CD4-positive, alpha-beta T cell (primary cell): ENCODE results near the gene TBCB. TPM values are rescaled to one million over a fixed set of nuclear protein-coding genes. Genes with fewer than 3 reads are reported as not detected.

Experiments
- ATAC-seq: fragments of 200-7000 bp; cut with Tn5 transposase; one replicate; pipeline ENCODE4 v1.10.0; 2022; ENCODE audit warnings: mild to moderate bottlenecking; ENCODE audit not compliant: poor library complexity
- CTCF ChIA-PET: fragments of 350-600 bp; sonication (Branson Sonifier 250); formaldehyde crosslinking; loops from one replicate; lab custom pipeline; 2021; ENCODE audit warnings: antibody characterized with exemption, inconsistent platforms; lab: Charles Lee
- POLR2A ChIA-PET: fragments of 350-600 bp; sonication (Branson Sonifier 250); formaldehyde crosslinking; loops from one replicate; lab custom pipeline; 2021; ENCODE audit warnings: antibody characterized with exemption, inconsistent platforms; lab: Charles Lee
- DNase-seq, 14 experiments: peaks; one replicate each; pipeline ENCODE4 v3.0.0-alpha.2; 2013 to 2020; ENCODE audit warnings: mixed read lengths in 2 of 14
- H3K27ac ChIP-seq, 2 donors: one replicate each; pipeline versions ENCODE4 v1.5.1 to v1.7.0; 2013; ENCODE audit warnings: low read length in 2 of 2, low read depth in 1 of 2, mild to moderate bottlenecking in 1 of 2
- H3K27me3 ChIP-seq, 2 experiments: 1 replicate in 1 of 2; 2 replicates in 1 of 2; pipeline versions ENCODE4 v1.6.1 to v1.7.0; 2013; ENCODE audit warnings: low read length in 2 of 2, control low read depth in 1 of 2, mild to moderate bottlenecking in 1 of 2, moderate library complexity in 1 of 2; ENCODE audit not compliant: insufficient read depth in 2 of 2, control insufficient read depth in 1 of 2
- H3K36me3 ChIP-seq: one replicate; pipeline ENCODE4 v1.6.1; 2013; ENCODE audit warnings: low read length, control low read depth; ENCODE audit not compliant: insufficient read depth
- H3K4me1 ChIP-seq: one replicate; pipeline ENCODE4 v1.6.1; 2013; ENCODE audit warnings: low read length, control low read depth; ENCODE audit not compliant: insufficient read depth
- H3K4me3 ChIP-seq: one replicate; pipeline ENCODE4 v1.5.1; 2013; ENCODE audit warnings: mild to moderate bottlenecking, low read length, moderate library complexity
- H3K9me3 ChIP-seq, 2 experiments: 1 replicate in 1 of 2; 2 replicates in 1 of 2; pipeline versions ENCODE4 v1.6.1 to v1.7.0; 2013; ENCODE audit warnings: low read length in 2 of 2, mild to moderate bottlenecking in 2 of 2, control low read depth in 1 of 2, moderate library complexity in 1 of 2; ENCODE audit not compliant: control insufficient read depth in 1 of 2, insufficient read depth in 1 of 2
- H3K27ac Mint-ChIP-seq: one replicate; pipeline ENCODE4 v1.8.0; 2020; ENCODE audit warnings: mixed read lengths
- H3K27me3 Mint-ChIP-seq: one replicate; pipeline ENCODE4 v1.8.0; 2021; ENCODE audit warnings: mixed read lengths
- H3K36me3 Mint-ChIP-seq: one replicate; pipeline ENCODE4 v1.8.0; 2021; ENCODE audit warnings: low read depth, mixed read lengths
- H3K4me1 Mint-ChIP-seq: one replicate; pipeline ENCODE4 v1.8.0; 2021; ENCODE audit warnings: low read depth, mixed read lengths
- H3K4me3 Mint-ChIP-seq: one replicate; pipeline ENCODE4 v1.8.0; 2020; ENCODE audit warnings: mild to moderate bottlenecking, mixed read lengths
- H3K9me3 Mint-ChIP-seq: one replicate; pipeline ENCODE4 v1.8.0; 2020; ENCODE audit warnings: mixed read lengths
- intact Hi-C, 2 experiments: fragments of 100-400 bp; cut with DNase I in 1 of 2; cut with micrococcal nuclease in 1 of 2; formaldehyde crosslinking; loops; one replicate each; pipeline versions ENCODE4 v1.15.1 to v1.9.0; 2023 to 2025; cut with DNase I, micrococcal nuclease
- total RNA-seq, 174 experiments: library from RNA in 2 of 174; stranded (reverse) in 2 of 174; gene quantifications; one replicate each; pipeline ENCODE4 v1.2.3 and lab custom pipeline; 2021 to 2026
- TF ChIP-seq, protein P1 (sequence below): fragments of 200-600 bp; IDR thresholded peaks from one replicate; pipeline ENCODE4 v1.8.0; 2022; ENCODE audit warnings: antibody characterized with exemption, mild to moderate bottlenecking

TBCB gene
- total RNA-seq, 2 experiments from 2014 or later = 67.5 to 68.0 TPM

DNA sequence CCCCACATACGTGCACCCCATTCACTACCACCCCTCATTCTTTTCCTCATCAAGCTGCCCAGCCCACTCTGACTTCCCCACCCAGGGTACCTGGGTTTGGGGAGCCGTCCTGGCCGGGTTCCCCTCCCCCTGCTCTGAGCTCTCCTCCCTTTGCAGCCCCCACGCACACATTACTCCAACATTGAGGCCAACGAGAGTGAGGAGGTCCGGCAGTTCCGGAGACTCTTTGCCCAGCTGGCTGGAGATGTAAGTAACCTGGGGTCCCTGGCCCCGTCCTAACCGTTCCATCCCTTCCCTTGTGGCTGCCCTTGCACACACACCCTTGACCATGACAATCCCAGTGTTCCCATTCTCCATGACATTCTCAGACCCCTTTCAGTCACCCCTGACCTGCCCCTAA is 27.2 kb downstream of the TBCB start:
- no peaks in the 10 kb centered on the region for H3K27me3 ChIP-seq
- Mint-ChIP-seq H3K27ac (peak overlapping the region; percentile 52), H3K27me3 (no peaks in the 10 kb centered on the region), H3K36me3 (peaks cover 67% of the 10 kb centered on the region), H3K4me3 (peak overlapping the region; percentile 79), H3K4me1 (peaks cover 18% of the 10 kb centered on the region), H3K9me3 (no peaks in the 10 kb centered on the region)
- H3K4me3 ChIP-seq = no peak overlapping the region
- ATAC-seq (no peak), DNase-seq (no peak)
- TF ChIP-seq, protein P1, sequence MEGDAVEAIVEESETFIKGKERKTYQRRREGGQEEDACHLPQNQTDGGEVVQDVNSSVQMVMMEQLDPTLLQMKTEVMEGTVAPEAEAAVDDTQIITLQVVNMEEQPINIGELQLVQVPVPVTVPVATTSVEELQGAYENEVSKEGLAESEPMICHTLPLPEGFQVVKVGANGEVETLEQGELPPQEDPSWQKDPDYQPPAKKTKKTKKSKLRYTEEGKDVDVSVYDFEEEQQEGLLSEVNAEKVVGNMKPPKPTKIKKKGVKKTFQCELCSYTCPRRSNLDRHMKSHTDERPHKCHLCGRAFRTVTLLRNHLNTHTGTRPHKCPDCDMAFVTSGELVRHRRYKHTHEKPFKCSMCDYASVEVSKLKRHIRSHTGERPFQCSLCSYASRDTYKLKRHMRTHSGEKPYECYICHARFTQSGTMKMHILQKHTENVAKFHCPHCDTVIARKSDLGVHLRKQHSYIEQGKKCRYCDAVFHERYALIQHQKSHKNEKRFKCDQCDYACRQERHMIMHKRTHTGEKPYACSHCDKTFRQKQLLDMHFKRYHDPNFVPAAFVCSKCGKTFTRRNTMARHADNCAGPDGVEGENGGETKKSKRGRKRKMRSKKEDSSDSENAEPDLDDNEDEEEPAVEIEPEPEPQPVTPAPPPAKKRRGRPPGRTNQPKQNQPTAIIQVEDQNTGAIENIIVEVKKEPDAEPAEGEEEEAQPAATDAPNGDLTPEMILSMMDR = no peak
- no peaks in the 10 kb centered on the region for H3K9me3 ChIP-seq
- ChIA-PET CTCF (no interaction called here), POLR2A (interaction anchor here (0.7 kb wide), 1 partner anchor 14 kb away, joined by 3 read pairs; no protein-coding TSS in a partner anchor)
- no peak overlapping the region for H3K27ac ChIP-seq
- intact Hi-C loops = loop anchor here in 1 of 2 experiments (5.0 kb wide), 1 partner anchor 70 kb away; the partner anchor contains the start of gene ZNF565
- peaks cover 19% of the 10 kb centered on the region for H3K4me1 ChIP-seq
- H3K36me3 ChIP-seq = peaks cover 42% of the 10 kb centered on the region

DNA sequence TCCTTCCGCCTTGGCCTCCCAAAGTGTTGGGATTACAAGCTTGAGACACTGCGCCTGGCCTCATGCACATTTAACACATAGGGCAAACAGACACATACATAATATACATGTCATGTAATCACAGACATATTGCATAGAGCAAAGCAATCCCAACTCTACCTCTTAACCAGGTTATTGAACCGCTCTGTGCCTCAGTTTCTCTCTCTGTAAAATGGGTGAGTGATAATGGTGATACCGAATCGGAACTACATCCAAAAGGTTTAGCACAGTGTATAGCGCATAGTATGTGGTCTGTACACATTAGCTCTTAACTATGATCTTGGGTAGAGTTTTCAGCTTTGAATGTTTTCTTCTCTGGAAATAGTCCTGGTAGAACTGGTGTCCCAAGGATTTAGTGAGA is 29.4 kb downstream of the TBCB start:
- peaks cover 13% of the 10 kb centered on the region for H3K4me1 ChIP-seq
- Mint-ChIP-seq H3K4me3 (no peak overlapping the region), H3K36me3 (peaks cover 84% of the 10 kb centered on the region), H3K27me3 (no peaks in the 10 kb centered on the region), H3K4me1 (peaks cover 14% of the 10 kb centered on the region), H3K27ac (no peak overlapping the region), H3K9me3 (no peaks in the 10 kb centered on the region)
- H3K36me3 ChIP-seq = peaks cover 59% of the 10 kb centered on the region
- H3K4me3 ChIP-seq = no peak overlapping the region
- intact Hi-C loops = loop anchor here in 1 of 2 experiments (5.0 kb wide), 1 partner anchor 68 kb away; the partner anchor contains the start of gene ZNF565
- no peaks in the 10 kb centered on the region for H3K27me3 ChIP-seq
- DNase-seq (no peak), ATAC-seq (no peak)
- H3K27ac ChIP-seq = no peak overlapping the region
- no peaks in the 10 kb centered on the region for H3K9me3 ChIP-seq
- TF ChIP-seq, protein P1 = no peak
- POLR2A ChIA-PET = no interaction called here
- CTCF ChIA-PET = no interaction called here

DNA sequence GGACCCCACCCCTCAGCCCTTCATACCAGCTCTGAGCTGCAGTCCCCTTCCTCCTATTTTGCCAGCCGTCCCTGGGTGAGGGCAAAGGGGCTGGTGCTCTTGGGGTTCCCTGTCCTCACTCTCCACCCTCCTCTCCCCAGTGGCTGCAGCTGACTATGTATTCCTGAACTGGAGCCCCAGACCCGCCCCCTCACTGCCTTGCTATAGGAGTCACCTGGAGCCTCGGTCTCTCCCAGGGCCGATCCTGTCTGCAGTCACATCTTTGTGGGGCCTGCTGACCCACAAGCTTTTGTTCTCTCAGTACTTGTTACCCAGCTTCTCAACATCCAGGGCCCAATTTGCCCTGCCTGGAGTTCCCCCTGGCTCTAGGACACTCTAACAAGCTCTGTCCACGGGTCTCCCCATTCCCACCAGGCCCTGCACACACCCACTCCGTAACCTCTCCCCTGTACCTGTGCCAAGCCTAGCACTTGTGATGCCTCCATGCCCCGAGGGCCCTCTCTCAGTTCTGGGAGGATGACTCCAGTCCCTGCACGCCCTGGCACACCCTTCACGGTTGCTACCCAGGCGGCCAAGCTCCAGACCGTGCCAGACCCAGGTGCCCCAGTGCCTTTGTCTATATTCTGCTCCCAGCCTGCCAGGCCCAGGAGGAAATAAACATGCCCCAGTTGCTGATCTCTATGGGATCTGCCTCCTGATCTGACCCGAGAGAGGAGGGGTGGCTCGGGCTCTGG is 34.6 kb downstream of the TBCB start:
- Mint-ChIP-seq H3K27ac (no peak overlapping the region), H3K9me3 (no peaks in the 10 kb centered on the region), H3K27me3 (no peaks in the 10 kb centered on the region), H3K36me3 (peaks cover 61% of the 10 kb centered on the region), H3K4me1 (no peaks in the 10 kb centered on the region), H3K4me3 (no peak overlapping the region)
- ATAC-seq (no peak), DNase-seq (no peak)
- no peak overlapping the region for H3K4me3 ChIP-seq
- H3K27me3 ChIP-seq = no peaks in the 10 kb centered on the region
- no peaks in the 10 kb centered on the region for H3K9me3 ChIP-seq
- H3K27ac ChIP-seq = no peak overlapping the region
- H3K4me1 ChIP-seq = no peaks in the 10 kb centered on the region
- ChIA-PET POLR2A (interaction anchor here (1.5 kb wide), 1 partner anchor 10 kb away, joined by 3 read pairs; the partner anchor contains the start of gene CAPNS1), CTCF (no interaction called here)
- intact Hi-C loops = no loop called here
- H3K36me3 ChIP-seq = peaks cover 53% of the 10 kb centered on the region
- TF ChIP-seq, protein P1 = no peak
